NCI-H2107 treated with DMSO at 0.1 percent for 48 hours (cell line): ENCODE results near the gene MIOX.
A peak's percentile ranks its signal among the peaks of the same experiment; 100 is the strongest.

Experiments
- DNase-seq: peaks from one replicate; lab custom pipeline; 2025; ENCODE audit not compliant: unreplicated experiment; lab: John Stamatoyannopoulos, UW

The MIOX gene

DNA sequence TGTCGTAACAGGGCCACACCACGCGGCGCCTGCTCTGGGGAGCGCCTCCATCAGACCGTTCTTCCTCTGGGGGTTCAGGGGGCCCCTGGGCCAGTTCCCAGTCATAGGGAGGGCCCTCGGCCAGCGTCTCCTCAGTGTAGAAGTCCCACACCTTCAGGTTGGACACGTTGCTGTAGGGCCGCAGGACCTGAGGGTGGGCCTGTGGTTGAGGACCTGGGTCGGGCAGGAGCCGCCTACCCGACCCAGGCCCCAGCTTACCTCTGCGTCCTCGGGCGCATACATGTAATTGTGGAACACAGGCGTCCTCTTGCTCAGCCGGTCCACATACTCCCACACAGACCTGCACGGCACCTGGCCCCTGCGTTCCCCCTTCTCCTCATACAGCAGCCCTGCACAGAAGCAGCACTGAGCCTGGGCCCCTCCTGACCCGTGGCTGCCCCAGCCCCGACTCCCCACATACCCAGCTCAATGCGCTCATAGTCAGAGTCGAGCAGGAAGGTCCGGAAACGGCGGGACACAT lies 32.0 kb upstream of the MIOX start:
- DNase-seq = no peak

GRCh38 chr22:50455201-50455600 lies 31.5 kb upstream of the MIOX start:
- DNase-seq = no peak

DNA sequence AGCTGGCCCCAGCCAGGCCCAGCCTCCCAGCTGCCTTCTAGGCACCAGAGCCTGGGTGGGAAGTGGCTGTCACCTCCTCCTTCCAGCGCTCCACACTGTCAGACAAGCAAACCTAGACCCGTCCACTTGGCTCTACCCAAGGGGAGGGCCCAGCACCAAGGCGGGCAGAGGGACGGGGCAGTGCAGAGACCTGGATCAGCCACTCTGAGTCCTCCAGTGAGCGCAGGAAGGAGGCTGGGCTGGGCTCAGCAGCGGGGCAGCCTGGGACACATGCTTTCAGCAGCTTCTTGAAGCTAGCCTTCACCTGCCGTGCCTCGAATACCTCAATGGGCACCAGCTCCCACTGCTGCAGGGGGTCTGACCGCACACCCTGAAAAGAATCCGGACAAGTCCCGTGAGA lies 30.6 kb upstream of the MIOX start:
- DNase-seq = no peak

DNA sequence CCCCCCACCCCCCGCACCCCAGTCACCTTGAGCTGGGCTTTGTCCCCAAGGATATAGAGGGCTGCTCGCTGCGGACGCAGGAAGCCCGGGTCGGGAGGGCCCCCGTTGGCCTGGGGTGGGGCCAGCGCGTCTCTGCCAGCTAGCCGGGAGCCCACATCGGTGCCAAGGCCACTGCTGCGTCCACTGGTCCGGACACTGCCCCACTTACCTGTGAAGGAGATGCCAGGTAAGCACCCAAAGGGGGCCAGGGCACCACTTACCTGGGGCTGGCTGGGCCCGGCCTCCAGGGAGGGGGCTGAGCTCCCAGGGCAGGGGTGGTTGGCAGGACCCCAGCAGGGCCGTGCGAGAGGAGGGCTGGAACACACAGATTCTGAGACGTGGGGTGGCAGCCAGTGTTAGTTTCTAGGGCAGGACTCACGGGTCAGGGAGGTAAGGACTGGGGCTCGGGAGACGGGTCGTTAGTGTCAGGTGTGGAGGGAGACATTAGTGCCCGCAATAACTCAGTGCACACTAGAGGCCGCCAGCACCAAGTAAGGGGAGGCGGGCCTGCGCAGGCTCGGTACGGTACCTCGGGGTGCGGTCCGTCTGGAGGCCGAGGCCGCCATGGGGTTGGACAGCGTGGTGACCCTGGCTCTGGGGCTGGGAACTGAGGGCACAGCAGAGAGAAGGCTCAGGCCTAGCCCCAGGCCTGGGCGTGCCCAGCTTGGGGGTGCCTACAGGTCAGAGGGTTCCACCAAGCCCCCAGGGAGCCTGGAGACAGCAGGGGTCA lies 30.0 kb upstream of the MIOX start:
- no peak for DNase-seq

DNA sequence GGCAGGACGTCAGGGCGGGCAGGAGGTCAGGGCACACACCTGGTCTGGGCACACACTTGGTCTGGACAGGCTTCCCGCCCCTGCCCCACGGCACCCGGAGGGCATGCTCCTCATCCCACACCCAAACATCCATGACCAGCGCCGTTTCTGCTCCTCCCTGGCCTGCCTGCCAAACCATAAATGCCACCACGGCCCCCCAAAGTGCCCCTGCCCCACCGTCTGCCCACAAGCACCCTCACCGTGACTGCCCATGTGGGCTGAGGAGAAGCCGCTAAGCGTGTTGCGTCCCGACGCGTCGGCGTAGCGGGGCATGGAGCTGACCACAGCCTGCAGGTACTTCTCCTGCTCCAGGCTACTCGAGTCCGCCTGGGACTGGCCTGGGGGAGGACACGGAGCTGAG lies 27.6 kb upstream of the MIOX start:
- no peak for DNase-seq

DNA sequence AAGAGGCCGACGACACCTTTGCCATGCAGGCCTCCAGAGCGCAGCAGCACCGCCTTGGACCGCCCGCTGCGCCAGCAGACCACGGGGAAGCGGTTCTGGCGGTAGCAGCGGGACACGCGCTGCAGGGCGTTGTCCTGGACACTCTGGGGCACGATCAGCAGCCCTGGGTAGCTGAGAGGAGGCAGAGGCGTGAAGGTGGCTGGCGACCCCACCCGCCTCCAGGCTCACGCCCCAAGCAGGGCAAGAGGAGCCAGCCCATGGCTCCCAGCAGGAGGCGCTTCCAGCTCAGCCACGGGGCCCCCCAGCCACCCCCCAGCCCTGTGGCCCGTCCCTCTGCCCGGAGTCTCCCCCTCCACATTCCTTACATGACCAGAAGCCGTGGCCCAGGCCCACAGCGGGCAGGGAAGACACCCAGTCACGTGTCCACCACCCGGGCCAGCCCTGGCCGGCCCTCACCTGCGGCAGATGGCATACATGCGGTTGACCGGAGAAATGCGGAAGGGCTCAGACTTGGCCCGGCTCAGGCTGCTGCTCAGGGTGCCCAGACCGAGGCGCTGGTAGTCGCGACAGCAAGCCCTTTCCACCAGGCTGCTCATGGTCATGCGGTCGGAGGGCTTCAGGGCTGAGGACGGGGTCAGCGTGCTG lies 27.0 kb upstream of the MIOX start:
- DNase-seq = no peak

DNA sequence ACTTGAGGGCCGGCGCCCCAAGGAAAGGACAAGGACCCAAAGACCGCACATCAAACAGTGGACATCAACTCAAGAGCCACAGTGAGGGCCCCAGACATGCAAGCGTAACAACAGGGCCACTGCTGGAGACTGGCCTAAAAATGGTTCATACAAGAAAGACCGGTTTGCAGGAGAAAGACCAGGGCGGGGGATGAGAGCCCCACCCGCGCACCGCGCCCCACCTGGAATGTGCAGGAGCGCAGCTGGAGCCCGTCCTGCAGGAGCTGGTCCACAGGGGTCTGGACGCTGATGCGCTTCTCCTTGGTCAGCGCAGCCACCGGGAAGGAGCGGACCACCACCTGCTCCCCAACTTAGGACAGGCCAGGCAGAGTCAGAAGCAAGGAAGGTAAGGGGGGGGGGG lies 25.7 kb upstream of the MIOX start:
- DNase-seq = no peak

DNA sequence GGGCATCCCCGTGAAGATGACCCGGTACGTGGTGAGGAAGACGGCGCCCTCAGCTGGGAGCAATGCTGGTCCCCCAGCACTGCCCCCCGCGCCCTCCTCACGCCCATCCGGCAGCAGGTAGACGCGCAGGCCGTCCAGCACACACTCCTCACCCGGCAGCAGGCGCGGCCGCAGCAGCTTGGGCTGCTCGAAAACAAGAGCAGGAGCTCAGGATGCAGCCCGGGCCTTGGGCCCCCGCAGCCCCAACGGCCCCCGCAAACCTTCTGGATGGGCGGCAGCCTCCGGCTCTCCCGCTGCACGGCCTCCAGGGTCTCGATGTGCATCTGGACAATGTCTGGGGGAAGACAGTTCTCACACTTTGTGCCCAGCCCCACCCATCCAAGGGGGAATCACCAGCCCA lies 25.1 kb upstream of the MIOX start:
- DNase-seq = no peak

DNA sequence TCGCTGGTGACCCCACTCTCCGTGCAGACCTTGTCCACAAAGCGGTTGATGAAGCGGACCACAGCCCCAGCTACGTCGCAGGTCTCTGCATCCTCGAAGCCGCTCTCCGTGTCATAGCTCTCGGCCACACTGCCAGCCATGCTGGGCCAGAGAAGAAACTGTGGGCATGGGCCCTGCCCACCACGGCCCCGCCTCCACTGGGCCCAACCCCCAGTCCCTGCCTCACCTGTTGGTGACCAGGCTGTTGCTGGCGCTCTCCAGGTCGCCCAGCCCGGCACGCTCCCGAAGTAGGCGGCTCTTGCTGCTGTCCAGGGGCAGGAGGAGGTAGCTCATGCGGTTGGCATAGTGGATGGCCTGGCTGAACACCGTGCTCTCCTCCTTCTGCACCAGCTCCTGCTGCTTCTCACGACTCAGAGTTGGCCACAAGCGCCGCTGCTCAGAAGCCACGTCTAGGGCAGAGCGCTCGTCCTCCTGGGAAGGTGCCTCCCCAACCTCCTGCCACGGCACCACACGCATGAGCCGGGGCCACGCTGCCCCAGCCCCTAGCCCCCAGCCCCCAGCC lies 24.6 kb upstream of the MIOX start:
- no peak for DNase-seq

DNA sequence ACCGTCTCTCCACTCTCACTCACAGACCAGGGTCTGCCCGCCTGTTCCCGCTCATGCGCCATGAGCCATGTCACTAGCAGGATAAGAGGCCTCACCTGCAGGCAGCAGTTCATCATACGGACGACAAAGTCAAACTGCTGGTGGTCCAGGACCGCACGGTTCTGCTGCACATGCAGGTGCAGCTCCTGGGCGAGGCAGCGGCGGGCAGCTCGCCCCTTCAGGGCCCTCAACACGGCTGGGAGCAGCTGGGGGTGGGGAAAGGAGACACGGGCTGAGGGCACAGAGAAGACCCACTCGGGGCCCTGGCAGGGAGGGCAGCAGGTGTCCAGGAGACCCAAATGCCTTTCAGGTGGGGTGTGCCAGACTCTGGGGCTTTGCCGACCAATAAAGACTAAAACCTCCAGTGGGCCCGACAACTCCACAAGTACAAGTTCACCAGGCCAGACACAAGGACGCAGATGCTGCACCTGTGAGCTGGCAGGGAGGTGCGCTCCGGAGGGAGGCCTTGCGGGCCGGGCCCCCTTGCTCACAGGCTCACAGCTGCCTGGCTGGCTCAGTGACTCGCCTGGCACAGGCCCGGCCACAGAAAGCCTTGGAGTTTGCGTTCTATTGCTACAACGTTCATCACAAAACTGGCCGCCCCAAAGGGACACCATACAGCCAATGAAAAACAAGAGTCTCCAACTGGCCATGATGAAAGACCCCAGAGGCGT lies 23.3 kb upstream of the MIOX start:
- DNase-seq = no peak

DNA sequence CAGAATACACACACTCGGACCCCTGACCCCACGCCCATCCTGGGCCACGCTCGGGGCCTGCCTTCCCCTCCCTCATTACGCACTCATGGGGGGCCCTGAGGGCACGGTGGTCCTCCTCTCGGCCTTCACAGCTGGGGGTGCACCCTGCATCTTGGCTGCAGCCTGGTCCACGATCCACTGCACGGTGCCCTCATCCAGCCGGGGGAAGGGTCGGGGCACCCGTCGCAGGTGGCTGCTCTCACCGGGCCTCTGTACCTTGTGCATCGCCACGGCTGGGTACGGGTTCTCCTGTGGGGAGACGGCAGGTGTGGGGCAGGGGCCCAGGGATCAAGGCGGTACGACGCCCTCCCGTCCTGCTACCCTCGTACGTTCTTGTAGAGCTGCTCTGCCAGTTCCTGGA lies 22.2 kb upstream of the MIOX start:
- DNase-seq = no peak

- DNase-seq = no peak
Measured at GRCh38 chr22:50465066-50465930, 21.4 kb upstream of the MIOX start.

DNA sequence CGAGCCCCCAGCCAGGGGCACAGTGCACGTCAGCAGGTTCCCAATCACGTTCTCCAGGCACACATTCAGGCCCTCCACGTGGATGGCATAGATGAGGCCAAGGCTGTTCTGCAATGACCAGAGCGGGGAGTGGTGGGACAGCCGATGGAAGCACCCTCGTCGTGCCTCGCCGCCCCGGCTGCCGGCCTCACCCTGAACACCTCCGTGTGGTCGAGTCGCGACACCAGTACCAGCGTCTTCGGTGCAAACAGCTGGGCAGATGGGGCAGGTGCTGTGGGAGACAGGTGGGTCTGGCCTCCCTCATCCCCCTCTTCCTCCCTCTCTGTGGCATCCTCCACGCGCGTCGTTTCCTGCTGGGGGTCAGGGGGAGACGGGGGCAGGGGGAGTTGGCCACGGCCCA lies 19.3 kb upstream of the MIOX start:
- DNase-seq = no peak

- DNase-seq = no peak
Measured at GRCh38 chr22:50467773-50468440, 18.8 kb upstream of the MIOX start.

DNA sequence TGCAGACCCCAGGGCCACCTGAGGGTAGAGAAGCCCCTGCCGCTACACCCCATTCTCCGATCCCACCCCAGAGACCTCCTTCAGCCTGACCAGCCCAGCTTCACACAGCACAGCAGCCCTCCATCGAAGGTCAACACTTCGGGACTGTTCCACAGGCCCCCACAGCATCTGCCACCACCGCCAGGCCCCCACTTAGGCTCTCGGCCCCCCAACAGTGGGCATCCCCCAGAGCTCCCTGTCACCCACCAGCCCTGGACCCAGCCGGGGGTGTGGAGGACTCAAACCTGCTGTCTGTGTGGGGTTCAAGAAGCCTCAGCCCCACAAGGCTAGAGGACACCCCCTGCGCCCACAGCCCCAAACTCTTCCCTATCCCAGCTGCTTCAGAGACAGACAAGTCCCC lies 18.0 kb upstream of the MIOX start:
- no peak for DNase-seq

- peak; percentile 69 for DNase-seq
Measured at GRCh38 chr22:50469377-50470305, 17.0 kb upstream of the MIOX start.

- no peak for DNase-seq
Measured at GRCh38 chr22:50470491-50470890, 16.2 kb upstream of the MIOX start.

DNA sequence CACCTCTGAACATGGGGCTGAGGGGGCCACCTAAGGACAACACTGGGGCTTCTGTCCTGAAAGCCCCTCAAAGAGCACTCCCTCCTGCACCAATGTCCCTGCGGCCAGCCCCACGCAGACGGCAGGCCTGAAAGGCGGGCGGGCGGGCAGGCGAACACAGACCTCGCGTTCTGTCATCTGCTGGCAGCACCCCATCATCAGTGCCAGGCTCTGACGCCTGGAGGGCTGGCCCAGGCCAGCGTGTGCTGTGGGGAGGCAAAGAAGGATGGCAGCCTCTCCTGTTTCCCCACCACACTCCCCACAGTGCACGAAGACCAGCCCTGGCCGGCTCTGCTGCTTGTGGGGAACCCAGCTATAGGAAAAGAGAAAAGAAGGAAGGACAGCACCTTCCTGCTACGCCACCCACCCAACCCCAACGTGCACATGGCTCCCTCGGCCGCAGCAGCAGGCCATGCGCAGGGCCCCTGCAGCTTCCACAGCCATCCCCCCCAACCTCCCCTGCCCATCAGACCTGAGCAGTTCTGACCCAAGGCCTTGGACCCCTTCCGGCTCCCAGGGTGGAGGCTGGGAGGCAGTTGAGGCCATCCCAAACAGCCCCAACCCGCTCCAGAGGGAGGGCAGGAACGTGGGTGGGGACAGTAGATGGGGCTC lies 15.3 kb upstream of the MIOX start:
- DNase-seq = no peak

DNA sequence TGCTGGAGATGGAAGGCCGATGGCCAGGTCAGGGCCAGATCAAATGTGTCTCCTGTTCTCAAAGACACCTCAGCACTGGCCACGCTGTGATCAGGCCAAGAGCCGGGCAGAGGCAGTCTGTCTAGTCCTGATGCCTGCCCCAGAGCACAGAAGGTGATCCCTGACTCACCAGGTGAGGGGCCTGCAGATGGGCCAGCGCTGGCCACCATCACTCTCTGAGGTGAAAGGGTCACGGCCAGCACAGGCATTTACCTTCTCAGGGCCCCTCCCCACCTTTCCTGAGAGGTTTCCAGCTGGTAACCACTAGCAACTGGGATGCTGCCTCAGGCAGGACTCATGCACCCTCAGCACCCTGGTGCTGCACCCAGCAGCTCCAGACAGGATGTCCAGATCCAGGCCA lies 14.7 kb upstream of the MIOX start:
- DNase-seq = no peak
